GM11168 (cell line): ENCODE measurements around the gene MUC20.
"Not testable (repeated sequence)": the region's sequence is repeated elsewhere in the genome, so short reads cannot be mapped to it uniquely, and the experiment has no call there.

Experiments
- in situ Hi-C: fragments of 300-500 bp; cut with MboI; formaldehyde crosslinking; loops from one replicate; pipeline ENCODE4 v1.12.0; 2022; ENCODE audit warnings: low sequenced_read_pairs; ENCODE audit not compliant: unreplicated experiment

MUC20 gene

DNA sequence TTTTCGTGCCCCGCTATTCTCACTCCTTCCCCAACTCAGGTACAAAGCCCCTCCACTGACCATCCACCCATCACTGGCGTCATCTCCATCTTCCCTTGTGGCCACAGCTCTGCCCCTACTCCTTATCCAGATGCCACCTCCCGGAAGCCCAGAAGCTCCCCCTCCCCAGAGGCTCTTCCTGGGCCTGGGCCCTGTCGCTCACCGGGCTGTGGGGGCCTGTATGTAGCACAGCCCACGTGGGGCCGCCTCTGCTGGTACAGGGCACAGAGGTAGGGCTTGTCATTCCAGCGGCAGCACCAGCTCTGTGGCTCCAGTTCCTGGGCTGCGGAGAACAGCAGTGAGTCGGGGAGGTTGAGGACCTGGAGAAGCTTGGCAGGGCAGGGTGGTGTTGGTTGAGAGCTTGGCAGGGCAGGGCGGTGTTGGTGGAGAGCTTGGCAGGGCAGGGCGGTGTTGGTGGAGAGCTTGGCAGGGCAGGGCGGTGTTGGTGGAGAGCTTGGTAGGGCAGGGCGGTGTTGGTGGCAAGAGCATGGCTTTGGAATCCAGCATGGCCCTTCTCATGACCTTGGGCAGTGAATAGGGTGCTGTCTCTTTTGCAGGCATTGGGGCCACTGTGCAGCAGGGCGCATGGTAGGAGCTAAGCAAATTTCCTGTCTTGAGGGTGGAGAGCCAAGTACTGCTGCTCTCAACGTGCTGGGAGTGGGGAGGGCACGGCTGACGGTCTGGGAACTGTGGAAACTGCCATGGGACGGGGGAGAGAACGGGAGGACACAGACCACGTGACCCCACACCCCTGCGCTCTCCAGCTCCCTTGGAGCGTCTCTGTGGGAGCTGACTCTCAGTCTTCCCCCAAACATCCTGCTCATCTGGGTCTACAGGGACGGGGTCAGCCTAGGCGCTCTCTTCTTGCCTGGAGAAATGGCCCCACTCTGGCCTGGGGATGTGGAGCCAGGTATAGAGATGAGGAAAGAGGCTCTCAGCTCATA, 43.4 kb downstream of the MUC20 start:
- in situ Hi-C loops, result no loop called here

DNA sequence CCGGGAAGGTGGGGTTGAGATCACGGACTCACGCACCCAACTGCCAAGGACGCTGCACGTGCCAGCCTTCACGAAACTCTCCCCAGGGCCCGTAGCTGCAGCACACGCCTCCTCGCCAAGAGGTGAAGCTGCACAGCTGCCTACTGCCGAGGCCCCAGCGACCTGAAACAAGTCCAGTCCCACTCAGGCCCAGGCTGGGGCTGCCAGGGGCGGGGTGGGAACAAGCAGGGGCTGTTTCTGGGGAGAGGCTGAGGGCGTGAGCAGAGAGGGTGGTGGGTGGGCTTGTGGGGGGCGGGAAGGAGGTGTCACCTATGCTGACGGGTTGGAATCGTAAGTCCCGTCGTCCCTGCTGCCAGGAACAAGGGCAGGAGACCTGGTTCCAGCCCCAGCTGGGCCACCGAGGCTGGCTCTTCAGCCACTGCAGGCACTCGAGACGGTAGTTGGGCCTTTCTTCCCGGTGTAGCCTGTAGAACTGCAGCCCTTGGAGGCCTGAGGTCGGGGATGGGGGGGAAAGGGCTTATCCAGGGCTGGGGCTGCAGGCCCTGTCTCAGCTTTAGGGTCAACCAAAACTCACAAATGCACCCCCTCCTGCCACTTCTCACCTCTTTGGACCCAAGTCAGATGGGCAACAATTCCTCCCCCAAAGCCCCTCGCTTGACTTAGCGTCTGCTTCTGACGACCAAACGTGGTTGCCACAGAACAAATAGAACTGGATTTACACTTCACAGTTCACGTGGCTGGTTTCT, 44.4 kb downstream of the MUC20 start:
- in situ Hi-C loops, result no loop called here

DNA sequence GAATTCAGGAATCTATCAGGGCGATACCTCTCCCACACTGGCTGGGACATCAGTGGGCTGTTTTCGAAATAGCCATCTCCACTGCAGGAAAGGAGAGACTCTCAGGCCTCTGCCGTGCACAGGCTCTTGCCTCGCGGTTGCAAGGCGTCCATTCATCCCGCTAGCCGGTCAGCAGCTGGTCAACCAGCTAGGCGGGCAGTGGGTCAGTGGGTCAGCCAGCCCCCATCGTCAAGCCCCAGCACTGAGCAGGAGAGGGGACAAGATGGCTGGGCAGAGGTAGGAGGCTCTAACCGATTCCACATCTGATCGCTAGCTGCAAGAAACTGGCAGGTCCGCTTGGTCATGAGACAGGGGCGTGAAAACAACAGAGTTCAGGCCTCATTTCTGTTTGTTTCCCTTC, 45.9 kb downstream of the MUC20 start:
- in situ Hi-C loops, result no loop called here

DNA sequence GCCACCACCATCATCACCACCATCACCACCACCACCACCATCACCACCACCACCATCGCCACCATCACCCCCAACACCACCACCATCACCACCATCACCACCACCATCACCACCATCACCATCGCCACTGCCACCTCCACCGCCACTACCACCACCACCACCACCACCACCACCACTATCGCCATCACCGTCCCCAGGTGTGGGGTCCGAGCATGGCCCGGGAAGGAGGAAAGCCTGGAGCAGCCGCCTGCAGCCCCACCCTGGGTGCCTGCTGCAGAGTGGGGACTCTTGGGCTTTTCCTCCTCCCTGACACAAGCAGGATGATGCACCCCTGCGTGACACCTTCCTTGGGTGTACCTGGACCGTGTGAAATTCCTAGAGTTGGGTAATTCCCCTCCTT, 47.0 kb downstream of the MUC20 start:
- in situ Hi-C loops, result no loop called here

DNA sequence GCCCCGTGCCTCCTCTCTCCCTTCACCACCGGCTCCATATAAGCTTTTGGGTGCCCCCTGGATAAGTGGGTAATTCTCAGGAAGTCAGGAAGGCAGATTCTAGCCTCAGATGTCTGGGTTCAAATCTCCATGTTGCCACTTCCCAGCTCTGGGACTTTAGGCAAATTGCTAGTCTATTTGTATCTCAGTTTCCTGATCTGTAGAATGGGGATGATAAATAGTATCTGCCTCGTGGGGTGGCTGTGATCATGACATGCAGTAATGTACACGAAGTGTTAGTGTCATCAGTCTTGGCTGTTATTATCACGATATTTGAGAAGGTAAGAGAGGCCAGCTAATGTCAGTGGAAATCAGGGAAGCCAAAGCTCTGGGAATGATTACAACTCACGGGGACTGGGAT, 47.6 kb downstream of the MUC20 start:
- in situ Hi-C loops, result no loop called here

DNA sequence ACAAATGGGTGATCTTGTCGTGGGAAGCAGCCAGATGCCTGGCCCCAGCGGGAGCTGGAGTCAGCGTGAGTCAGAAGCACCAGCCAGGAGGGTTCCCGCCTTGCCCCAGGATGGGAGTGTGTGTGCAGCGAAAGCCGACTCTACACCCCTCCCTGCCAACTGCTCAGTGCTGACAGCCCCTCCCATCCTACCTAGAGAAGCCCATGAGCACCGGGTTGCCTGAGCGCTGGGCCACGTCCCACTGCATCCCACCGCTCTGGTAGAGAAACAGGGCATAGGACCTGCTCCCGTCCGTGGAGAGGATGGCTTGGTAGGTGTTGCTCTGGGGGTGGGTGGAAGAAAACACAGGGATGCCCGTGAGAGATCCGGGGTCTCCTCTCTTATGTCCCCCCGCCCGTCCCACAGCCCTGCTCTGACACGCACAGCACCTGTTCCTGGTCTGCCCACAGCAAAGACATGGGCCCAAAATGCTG, 48.1 kb downstream of the MUC20 start:
- in situ Hi-C loops, result no loop called here

DNA sequence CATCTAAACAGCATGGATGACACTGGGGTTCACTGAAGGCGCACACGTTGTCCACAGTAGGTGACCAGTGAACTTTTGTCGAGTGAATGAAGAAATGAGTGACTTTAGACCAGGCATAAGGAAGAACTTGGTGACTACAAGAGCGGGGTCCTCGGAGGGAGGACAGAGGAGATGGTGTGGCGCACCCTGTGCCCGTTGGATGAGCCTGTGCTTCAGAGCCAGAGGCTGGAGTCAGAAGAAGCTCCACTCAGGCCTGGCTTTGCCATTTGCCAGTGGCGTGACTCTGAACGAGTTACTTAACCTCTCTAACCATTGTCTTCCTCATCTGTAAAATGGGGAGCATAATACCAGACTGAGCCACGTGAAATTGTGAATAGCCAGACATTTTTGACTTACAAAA, 48.8 kb downstream of the MUC20 start:
- in situ Hi-C loops, result no loop called here

DNA sequence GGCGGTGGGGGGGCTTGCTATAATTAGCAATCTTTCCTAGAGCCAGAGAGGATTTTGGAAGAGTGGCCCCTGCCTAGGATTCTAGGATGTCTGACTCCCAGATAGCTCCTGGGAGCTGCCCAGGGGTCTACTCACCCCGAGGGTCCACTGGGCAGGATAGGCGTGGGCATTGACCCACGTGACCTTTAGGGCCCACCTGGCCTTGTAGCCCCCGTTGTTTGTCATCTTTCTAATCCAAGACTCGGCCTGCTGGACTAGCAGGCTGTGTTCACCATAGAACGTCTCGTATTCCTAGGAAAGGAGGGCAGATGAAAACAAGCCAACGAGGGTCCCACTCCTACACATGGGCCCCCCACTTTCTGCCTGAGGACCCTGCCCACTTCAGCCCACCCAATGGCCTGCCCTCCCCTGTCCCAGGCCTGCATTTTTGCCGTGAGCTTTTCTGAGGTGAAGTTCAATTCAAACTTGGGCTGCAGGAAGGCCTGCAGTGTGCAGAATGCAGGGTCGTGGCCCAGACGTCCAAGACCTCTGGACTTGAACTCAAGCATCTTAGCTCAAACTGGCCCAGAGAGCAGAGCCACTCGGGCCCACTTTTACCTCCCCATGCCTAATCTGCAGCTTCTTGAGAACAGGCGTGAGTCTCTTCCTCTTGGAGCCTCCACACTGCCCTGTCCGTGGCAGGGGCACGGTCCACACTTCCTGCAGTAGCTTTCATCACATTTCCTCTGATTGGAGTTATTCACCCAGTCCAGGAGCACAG, 49.5 kb downstream of the MUC20 start:
- in situ Hi-C loops, result no loop called here

DNA sequence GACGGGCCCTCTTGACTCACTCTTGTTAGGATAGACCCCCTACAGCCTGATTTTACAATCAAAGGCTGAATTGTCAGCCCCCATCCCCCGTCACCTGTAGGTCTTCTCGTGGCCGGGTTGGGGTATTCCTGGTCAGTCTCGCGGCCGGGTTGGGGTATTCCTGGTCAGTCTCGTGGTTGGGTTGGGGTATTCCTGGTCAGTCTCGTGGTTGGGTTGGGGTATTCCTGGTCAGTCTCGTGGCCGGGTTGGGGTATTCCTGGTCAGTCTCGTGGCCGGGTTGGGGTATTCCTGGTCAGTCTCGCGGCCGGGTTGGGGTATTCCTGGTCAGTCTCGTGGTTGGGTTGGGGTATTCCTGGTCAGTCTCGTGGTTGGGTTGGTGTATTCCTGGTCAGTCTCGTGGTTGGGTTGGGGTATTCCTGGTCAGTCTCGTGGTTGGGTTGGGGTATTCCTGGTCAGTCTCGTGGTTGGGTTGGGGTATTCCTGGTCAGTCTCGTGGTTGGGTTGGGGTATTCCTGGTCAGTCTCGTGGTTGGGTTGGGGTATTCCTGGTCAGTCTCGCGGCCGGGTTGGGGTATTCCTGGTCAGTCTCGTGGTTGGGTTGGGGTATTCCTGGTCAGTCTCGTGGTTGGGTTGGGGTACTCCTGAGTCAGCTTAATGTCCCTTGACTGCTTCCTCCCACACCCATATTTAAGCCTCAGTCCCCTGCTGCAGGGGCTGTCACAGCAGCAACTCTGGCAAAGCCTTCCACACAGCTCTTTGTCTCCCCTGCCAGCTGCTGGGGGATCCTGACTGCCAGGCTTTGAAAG, 50.3 kb downstream of the MUC20 start:
- in situ Hi-C loops, result not testable (repeated sequence)

DNA sequence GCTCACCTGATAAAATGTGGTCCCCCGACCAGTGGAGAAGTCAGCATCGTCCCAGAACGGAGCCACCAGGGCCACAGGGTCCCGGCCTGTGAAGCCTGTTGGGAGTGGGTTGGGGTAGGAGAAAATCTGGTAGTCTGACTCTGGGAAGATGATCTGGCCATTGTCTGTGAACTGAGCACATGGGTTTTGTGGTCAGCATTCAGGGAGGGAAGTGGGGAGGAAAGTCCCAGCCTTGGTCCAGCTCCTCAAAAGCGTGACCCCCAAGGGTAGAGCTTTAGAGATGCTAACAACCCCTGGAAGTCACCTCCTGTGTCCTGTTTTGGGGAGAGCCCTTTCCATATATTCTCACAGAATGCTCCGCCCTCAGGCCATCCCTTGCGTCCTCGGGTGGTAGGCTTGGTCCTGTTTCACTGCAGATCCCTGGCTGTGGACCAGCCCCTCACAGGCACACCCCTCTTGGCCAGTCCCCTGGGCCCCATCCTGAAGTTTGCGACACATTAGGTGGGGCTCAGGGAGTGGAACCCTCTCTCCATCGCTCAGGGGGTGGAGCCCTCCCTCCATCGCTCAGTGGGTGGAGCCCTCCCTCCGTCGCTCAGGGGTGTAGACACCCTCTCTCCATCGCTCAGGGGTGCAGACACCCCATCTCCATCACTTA, 51.0 kb downstream of the MUC20 start:
- in situ Hi-C loops, result no loop called here

DNA sequence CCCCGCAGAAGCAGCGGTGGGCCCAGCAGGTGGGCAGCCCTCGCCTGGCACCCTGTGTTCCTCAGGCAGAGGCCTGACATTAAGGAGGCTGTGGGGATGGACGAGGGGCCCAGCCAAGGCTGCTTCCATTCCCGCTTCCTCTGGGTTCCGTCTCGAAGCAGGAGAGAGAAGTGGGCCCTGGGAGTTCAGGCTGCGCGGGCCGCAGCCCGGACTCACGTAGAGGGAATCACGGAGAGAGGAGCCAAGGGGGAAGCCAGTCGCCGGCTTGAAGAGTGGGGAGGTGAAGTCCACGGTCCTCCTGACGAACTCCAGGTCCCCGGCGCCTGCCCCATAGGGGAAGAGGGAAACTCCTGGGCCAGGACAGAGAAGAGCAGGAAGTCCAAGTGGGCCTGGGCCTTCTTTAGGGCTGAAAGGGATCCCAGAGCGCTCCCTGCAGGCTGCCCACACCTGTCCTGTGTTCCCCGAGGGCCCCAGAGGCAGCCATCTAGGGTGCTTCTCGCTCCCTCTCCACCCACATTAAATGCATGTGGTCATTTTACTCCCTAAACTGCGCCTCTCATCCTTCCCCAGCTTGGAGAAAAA, 53.3 kb downstream of the MUC20 start:
- in situ Hi-C loops, result no loop called here

DNA sequence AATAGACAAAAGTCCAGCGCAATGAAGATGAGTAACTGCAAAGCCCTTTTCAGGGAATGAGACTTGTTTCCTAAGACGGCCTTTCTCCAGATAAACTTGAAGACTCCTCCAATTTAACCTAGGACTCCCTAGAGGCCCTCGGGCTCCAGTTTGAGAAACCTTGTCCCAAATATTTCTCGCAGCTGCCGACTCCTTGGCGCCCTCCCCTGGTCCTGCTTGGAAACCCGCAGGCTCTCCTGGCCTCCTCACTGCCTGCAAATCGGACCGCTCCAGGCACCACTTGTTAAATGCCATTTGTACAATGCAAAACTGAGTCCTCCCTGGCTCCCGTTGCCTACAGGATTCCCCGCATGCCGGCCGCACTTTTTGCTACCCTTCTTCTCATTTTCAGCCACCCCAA, 54.1 kb downstream of the MUC20 start:
- in situ Hi-C loops, result no loop called here

DNA sequence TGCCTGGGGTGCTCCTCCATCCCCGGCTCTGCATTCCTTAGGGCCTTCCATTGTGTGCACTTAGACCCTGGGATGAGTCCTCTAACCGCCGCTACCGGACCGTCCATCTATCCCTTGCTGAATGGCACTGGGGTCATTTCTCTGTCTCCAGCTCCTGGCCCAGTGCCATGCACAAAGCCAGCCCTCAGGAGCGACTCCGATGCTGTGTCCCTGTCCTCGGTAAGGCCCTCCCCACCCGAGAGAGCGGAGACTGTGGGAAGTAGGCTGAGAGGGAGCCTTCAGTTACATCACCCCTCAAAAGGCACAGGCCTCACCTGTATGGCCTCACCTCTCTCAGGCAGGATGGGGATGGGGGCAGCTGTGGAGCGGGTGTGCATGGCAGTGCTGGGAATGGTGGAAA, 57.2 kb downstream of the MUC20 start:
- in situ Hi-C loops, result no loop called here

DNA sequence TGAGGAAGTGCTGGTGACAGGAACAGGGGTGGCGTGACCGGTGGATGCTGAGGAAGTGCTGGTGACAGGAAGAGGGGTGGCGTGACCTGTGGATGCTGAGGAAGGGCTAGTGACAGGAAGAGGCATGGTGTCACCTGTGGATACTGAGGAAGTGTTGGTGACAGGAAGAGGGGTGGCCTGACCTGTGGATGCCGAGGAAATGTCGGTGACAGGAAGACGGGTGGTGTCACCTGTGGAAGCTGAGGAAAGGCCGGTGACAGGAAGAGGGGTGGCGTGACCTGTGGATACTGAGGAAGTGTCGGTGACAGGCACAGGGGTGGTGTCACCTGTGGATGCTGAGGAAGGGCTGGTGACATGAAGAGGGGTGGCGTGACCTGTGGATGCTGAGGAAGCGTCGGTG, 60.5 kb downstream of the MUC20 start:
- in situ Hi-C loops, result not testable (repeated sequence)
